ENCODE measurements around the gene FUCA1. TPM values are rescaled to one million over a fixed set of nuclear protein-coding genes. Genes with fewer than 3 reads are reported as not detected.

FUCA1 gene
- total and polyA plus RNA-seq, 12 donors, result 10.6 to 34.0 (median 14.8) TPM

- DNase-seq (no peak), ATAC-seq (no peak)
- peaks cover 0 to 18% (median 0%) of the 10 kb centered on the region in 9 donors for H3K4me1 ChIP-seq
- H3K9me3 ChIP-seq, result peaks cover 0 to 9% (median 0%) of the 10 kb centered on the region in 11 donors
- 95 to 100% methylated on average over 2 of the region's 2 CpGs for WGBS, 2 donors
- no peak overlapping the region for H3K27ac ChIP-seq
- TF ChIP-seq CTCF (IDR thresholded peaks at IDR 0.05), result no peak
- H3K27me3 ChIP-seq, result no peaks in the 10 kb centered on the region
- intact Hi-C loops (cut with DNase I), result no loop called here
- H3K36me3 ChIP-seq, result peaks cover 0 to 62% (median 32%) of the 10 kb centered on the region in 9 donors
- no peak overlapping the region for H3K4me3 ChIP-seq
These were observed 22.9 kb downstream of the FUCA1 start for GRCh38 chr1:23845163-23845562.

GRCh38 chr1:23843644-23844043 lies 24.4 kb downstream of the FUCA1 start:
- no peak overlapping the region for H3K4me3 ChIP-seq
- DNase-seq (no peak), ATAC-seq (no peak)
- WGBS, 2 donors, result 89 to 93% methylated on average over 5 of the region's 5 CpGs
- peaks cover 0 to 8% (median 0%) of the 10 kb centered on the region in 9 donors for H3K4me1 ChIP-seq
- H3K27me3 ChIP-seq, result no peaks in the 10 kb centered on the region
- TF ChIP-seq CTCF (IDR thresholded peaks at IDR 0.05), result no peak
- H3K9me3 ChIP-seq, result peaks cover 0 to 9% (median 0%) of the 10 kb centered on the region in 11 donors
- intact Hi-C loops (cut with DNase I), result no loop called here
- H3K36me3 ChIP-seq, result peaks cover 0 to 51% (median 32%) of the 10 kb centered on the region in 9 donors
- no peak overlapping the region for H3K27ac ChIP-seq

- DNase-seq, result peak; percentile 49 to 73
- Histone ChIP-seq H3K4me3 (peak overlapping the region in 8 of 10 donors; percentile 17 to 46 (median 41)), H3K4me1 (peaks cover 0 to 11% (median 5%) of the 10 kb centered on the region in 9 donors), H3K9me3 (no peaks in the 10 kb centered on the region), H3K27me3 (no peaks in the 10 kb centered on the region), H3K27ac (peak overlapping the region in 1 of 10 donors; percentile 26), H3K36me3 (no peaks in the 10 kb centered on the region)
- ATAC-seq, result peak; percentile 91 to 98 (median 95)
- WGBS, 2 donors, result 0 to 1% methylated on average over 21 of the region's 21 CpGs
- intact Hi-C loops (cut with DNase I), result no loop called here
- no peak for TF ChIP-seq CTCF (IDR thresholded peaks at IDR 0.05)
These were observed 29.7 kb downstream of the FUCA1 start for GRCh38 chr1:23838401-23838866.

- TF ChIP-seq CTCF (IDR thresholded peaks at IDR 0.05), result no peak
- DNase-seq (peak in 1 of 2 donors; percentile 16), ATAC-seq (peak in 4 of 8 donors; percentile 14 to 41 (median 22))
- Histone ChIP-seq H3K27me3 (no peaks in the 10 kb centered on the region), H3K4me3 (peak overlapping the region in 8 of 10 donors; percentile 17 to 46 (median 41)), H3K27ac (no peak overlapping the region), H3K9me3 (no peaks in the 10 kb centered on the region), H3K4me1 (peaks cover 0 to 11% (median 5%) of the 10 kb centered on the region in 9 donors), H3K36me3 (no peaks in the 10 kb centered on the region)
- 19 to 23% methylated on average over 13 of the region's 13 CpGs for WGBS, 2 donors
- intact Hi-C loops (cut with DNase I), result no loop called here
These were observed 30.2 kb downstream of the FUCA1 start for GRCh38 chr1:23837908-23838307.

Measured in heart right ventricle (tissue), 16 donors.